OCI-LY3 (cell line): ENCODE measurements around the gene VAT1L.

Source experiments
- EZH2phosphoT487 ChIP-seq: fragments of 200-600 bp; shearing (Covaris generic); IDR thresholded peaks from 2 replicates; pipeline ENCODE4 v1.6.1; 2018; ENCODE audit warnings: antibody characterized with exemption, mixed run types, low read depth
- TF ChIP-seq, protein P1 (sequence below): fragments of 200-600, 300-600 bp; sonication (generic); IDR thresholded peaks from 2 replicates; pipeline ENCODE4 v1.5.1; 2014; ENCODE audit warnings: antibody characterized with exemption, low read length, low read depth

DNA sequence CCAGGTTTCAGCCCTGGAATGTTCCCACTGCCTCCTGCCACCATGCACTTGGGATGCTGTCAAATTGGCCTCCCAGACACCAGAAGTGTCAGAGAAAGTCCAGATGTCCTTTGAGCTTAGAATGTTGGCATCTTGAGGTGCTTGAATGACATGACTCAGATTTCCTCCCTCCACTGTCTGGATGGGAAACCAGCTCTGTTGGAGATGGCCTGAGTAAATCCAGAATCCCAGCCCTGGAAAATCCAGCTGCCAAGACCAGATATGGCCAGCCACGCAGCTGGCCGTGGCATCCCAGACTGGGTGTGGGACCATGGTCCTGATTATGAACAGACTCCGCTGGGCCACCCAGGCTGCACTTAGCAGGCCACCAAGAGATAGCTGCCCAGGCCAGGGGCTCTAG, 177.0 kb downstream of the VAT1L start:
- TF ChIP-seq, protein P1, sequence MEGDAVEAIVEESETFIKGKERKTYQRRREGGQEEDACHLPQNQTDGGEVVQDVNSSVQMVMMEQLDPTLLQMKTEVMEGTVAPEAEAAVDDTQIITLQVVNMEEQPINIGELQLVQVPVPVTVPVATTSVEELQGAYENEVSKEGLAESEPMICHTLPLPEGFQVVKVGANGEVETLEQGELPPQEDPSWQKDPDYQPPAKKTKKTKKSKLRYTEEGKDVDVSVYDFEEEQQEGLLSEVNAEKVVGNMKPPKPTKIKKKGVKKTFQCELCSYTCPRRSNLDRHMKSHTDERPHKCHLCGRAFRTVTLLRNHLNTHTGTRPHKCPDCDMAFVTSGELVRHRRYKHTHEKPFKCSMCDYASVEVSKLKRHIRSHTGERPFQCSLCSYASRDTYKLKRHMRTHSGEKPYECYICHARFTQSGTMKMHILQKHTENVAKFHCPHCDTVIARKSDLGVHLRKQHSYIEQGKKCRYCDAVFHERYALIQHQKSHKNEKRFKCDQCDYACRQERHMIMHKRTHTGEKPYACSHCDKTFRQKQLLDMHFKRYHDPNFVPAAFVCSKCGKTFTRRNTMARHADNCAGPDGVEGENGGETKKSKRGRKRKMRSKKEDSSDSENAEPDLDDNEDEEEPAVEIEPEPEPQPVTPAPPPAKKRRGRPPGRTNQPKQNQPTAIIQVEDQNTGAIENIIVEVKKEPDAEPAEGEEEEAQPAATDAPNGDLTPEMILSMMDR = no peak
- no peak for TF ChIP-seq EZH2phosphoT487
